GM08714 (cell line): Measurements from ENCODE around the gene C1QTNF12.

Experiments
- H3K4me3 ChIP-seq: fragments of 200-500 bp; sonication (Bioruptor generic); 2 replicates; pipeline ENCODE4 v1.5.1; 2014; ENCODE audit warnings: mild to moderate bottlenecking, low read length, inconsistent platforms
- ZNF274 ChIP-seq: IDR thresholded peaks from 2 replicates; pipeline ENCODE4 v1.6.1; 2012; ENCODE audit warnings: mild to moderate bottlenecking, low read depth, low read length

C1QTNF12 gene

GRCh38 chr1:1273512-1274298, 27.2 kb upstream of the C1QTNF12 start, which contains the start of gene UBE2J2:
Gene UBE2J2, minus strand, starts transcription at chr1:1273854. Its CDS starts 5,862 bp downstream, at chr1:1267992.
- no peak for TF ChIP-seq ZNF274
- H3K4me3 ChIP-seq: peak within 1 kb of the TSS; percentile 93

GRCh38 chr1:1273209-1273511, 26.6 kb upstream of the C1QTNF12 start:
- H3K4me3 ChIP-seq: peak overlapping the region; percentile 93
- TF ChIP-seq ZNF274: no peak

- H3K4me3 ChIP-seq: peak overlapping the region; percentile 93
- no peak for TF ChIP-seq ZNF274
Measured at GRCh38 chr1:1272341-1273208, 26.1 kb upstream of the C1QTNF12 start.

- no peak for TF ChIP-seq ZNF274
- H3K4me3 ChIP-seq: no peak overlapping the region
Measured at GRCh38 chr1:1270813-1271212, 24.3 kb upstream of the C1QTNF12 start.

- TF ChIP-seq ZNF274: no peak
- no peak overlapping the region for H3K4me3 ChIP-seq
Measured at GRCh38 chr1:1268284-1268682, 21.8 kb upstream of the C1QTNF12 start.

GRCh38 chr1:1267488-1268283, 21.2 kb upstream of the C1QTNF12 start:
- no peak for TF ChIP-seq ZNF274

GRCh38 chr1:1264868-1265272, 18.3 kb upstream of the C1QTNF12 start:
- TF ChIP-seq ZNF274: no peak
- no peak overlapping the region for H3K4me3 ChIP-seq

More at GRCh38 chr1:1267488-1268283, 21.2 kb upstream of the C1QTNF12 start:
- H3K4me3 ChIP-seq: no peak overlapping the region

GRCh38 chr1:1264026-1264425, 17.5 kb upstream of the C1QTNF12 start:
- H3K4me3 ChIP-seq: no peak overlapping the region
- no peak for TF ChIP-seq ZNF274

GRCh38 chr1:1262758-1263157, 16.2 kb upstream of the C1QTNF12 start:
- TF ChIP-seq ZNF274: no peak
- no peak overlapping the region for H3K4me3 ChIP-seq

GRCh38 chr1:1262071-1262470, 15.5 kb upstream of the C1QTNF12 start:
- no peak for TF ChIP-seq ZNF274
- H3K4me3 ChIP-seq: no peak overlapping the region

- H3K4me3 ChIP-seq: no peak overlapping the region
- no peak for TF ChIP-seq ZNF274
Measured at GRCh38 chr1:1260843-1261560, 14.5 kb upstream of the C1QTNF12 start.

- H3K4me3 ChIP-seq: no peak overlapping the region
- TF ChIP-seq ZNF274: no peak
Measured at GRCh38 chr1:1259951-1260600, 13.6 kb upstream of the C1QTNF12 start.

GRCh38 chr1:1259540-1259939, 13.0 kb upstream of the C1QTNF12 start:
- no peak overlapping the region for H3K4me3 ChIP-seq
- no peak for TF ChIP-seq ZNF274
